Hematopoietic multipotent progenitor cell treated with erythropoietin and hydrocortisone succinate and interleukin-3 and kit ligand, for 4 days (in vitro differentiated cells): ENCODE results near the gene MYBPC3.

Experiments
- DNase-seq: peaks from one replicate; pipeline ENCODE4 v3.0.0-alpha.2; 2015

The MYBPC3 gene

DNA sequence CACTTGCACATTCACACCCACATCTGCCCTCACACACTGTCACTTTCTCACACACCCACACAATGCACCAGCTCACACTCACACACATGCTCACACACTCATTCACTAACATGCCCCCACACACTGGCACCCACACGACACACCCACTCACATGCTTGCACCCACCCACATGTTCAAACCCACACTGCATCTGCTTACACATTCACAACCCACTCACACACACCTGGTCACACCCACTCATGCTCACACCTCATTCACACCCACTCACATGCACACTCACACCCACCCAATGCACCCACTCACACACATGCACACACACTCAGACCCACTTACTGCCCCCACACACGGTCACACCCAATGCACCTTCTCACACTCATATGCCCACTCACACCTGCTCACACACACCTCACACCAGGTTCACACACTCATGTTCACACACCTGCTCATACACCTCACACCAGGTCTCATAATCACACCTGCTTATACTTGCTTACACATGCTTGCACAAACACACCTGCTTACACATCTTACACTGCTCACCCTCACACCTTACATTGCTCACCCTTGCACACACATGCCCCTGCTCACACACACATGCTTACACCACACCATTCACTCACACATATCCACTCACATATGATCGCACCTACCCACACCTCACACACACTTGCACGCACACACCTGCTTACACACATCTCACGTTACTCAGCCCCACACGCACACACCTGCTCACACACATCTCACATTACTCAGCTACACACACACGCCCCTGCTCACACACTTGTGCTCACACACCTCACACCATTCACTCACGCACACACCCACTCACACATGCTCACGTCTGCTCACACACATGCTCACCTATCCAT, 3.9 kb upstream of the MYBPC3 start:
- no peak for DNase-seq

DNA sequence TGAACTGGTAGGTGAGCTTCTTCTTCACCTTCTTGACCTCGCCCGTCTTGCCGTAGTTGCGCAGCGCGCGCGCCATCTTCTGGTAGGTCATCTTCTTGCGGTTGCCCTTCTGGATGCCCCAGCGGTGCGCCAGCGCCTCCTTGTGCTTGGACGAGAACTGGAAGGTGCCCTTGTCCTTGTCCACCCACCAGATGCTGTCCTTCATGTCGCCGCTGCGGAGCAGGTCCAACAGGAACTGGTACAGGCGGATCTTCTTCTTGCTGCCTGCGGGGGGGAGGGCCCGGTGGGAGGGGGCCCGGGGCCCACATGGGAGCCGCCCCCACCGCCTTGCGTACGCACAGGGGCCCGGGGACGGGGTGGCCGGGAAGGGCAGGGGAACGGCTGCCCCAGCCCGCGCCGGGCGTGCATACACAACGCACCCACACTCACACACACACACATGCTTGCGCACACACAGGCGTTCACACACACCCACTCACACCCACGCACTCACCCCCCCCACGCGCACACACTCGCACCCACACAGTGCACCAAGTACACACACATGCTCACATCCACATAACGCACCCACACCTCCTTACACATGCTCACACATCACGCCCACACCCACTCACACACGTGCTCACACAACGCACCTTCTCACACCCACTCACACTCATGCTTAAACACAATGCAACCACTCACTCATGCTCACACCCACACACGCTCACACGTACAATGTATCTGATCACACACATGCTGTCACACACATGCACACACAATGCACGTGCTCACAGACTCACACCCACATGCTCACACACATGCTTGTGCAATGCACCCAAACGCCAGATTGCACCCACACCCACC, 3.0 kb upstream of the MYBPC3 start:
- DNase-seq, result peak; percentile 77

DNA sequence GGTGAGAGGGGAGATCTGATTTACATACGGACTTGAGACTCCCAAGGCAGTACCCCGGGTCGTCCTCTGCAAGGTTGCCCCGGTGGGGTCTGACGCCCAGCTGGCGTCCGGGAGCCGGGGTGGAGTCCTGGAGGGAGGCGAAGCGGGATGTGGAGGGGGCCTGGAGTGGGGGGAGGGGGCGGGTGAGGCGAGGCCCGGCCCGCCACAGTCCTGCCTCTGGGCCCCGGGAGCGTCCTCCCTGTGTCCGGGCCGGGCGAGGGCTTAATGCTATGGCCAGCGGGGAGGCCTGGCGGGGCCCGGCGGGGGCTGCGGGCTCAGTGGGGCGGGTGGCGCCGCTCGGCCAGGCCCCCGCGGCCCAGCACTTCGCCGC, 2.4 kb upstream of the MYBPC3 start:
- DNase-seq, result no peak

DNA sequence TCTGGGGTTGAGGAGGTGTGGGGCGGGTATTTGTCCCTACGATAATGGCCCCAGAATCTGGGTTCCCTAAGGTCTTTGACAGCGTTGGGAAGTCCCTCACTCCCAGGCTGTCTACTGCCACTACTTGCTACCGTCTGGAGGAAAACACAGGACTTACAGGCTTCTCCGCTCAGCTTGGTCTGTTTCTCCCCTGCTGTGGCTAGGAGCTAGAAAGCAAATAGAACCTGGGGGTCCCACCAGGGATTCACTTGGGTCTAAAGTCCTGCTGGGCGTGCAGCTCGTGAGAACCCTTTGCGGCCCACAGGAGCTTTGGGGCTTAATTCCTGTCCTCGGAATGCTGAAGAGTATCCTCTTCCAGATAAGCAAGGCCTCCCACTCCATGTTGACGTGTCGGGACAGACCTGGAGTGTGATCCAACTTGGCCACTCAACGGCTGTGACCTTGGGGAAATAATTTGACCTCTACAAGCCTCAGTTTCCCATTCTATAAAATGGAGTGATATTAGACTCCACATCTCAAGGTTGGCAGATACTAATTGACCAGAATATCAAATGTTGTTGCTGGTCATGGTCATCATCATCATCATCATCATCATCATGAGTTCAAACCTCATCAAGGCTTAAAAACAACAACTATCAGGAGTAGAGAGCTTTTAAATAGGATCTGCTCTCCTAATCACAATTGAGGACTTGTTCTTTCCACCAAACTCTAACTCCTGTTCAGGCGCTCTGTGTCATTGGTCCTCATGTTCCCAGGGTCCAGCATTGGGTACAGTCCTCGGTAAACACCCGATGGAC, 1.7 kb upstream of the MYBPC3 start:
- no peak for DNase-seq

DNA sequence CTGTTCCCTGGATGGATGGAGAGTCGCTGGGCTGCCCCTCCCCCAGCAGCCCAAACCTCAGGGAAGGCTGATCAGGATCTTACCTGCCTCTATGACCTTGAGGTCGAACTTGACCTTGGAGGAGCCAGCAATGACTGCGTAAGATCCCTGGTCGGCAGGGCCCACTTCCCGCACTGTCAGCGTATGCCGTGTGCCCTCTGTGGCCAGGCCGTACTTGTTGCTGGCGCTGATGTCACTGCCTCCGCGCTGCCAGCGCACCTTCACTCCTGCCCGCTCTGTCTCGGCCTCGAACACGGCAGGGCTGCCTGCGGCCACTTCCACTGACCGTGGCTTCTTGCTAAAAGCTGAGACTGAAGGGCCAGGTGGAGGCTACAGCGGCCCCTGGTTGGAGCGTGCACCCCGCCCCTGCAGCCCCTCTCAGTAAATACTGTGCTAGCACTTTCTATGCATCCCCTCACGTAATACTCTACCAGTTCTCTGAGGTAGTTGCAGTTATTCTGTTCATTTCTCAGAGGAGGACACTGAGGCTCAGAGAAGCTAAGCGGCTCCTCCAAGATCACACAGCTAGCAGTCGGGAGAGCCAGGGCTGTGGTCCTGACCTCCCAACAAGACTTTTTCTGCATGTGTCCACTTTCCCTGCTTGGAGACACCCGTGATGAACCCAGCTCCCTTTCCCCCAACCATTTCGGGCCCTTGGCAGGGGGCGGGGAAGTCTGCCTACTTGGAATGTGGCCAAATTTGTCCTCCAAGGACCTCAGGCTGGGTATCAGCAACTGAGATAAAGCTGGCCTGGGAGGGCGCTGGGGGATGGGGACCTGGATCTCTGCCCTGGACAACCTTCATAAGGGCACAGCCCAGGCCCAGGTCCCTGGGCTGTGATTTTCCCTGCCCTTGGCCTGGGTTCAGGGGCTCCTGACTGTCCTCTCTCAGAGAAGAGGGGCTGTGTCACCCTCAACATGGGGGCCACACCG, 1.1 kb downstream of the MYBPC3 start:
- no peak for DNase-seq

DNA sequence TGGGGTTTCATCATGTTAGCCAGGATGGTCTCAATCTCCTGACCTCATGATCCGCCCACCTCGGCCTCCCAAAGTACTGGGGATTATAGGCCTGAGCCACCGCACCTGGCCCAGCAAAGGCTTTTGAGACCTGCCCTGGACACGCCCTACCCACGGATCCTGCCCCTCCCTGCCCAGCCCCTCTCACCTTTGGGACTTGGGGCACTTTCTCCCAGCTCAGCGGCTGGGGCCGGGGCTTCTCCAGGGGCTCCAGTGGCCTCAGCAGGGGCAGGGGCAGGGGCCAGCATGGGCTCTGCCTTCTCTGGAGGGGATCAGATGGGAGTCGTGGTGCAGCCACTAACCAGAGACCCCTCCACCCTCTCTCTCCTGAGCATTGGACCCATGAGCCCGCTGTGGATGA, 2.2 kb downstream of the MYBPC3 start:
- no peak for DNase-seq

DNA sequence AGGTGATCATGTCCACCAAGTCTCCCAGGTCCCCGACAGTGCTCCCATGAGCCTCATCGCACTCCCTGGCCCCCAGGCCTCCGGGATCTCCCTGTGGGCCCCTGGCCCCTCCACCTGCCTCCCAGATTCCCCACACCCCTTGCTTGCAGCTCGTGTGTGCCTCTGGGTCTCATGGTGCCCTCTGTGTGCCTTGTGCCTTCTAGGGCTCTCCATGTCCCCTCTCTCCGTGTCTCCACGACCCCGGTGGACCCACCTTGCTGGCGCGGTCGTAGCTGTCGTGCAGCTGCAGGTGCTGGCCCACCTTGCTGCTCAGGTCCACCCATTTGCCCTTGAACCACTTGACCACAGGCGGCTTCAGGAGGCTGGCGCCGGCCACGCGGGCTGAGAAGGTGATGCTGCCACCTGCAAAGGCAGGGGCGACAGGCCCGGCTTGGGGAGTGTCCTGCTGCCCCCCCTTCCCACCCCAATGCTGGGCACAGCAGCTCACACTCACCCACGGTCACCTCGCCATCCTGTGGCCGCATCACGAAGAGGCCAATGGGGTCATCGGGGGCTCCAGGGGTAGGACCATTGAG, 2.9 kb downstream of the MYBPC3 start:
- DNase-seq, result no peak

DNA sequence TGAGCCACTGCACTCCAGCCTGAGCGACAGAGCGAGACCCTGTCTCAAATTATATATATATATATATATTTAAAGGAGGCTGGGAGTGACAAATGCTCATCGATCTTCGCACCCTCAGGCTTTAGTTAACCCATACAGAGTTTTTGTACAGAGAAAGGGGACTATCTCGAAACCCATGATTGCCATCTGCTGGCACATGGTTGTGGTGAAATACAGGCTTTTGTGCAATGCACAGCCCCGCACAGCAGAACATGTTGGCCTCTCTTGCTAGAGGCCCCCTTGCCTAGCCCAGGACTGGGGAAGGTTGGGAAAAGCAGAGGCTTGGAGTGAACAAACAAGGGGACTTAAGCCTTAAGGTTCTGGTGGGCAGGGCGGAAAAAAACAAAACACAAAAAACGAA, 3.6 kb downstream of the MYBPC3 start:
- peak; percentile 84 for DNase-seq

DNA sequence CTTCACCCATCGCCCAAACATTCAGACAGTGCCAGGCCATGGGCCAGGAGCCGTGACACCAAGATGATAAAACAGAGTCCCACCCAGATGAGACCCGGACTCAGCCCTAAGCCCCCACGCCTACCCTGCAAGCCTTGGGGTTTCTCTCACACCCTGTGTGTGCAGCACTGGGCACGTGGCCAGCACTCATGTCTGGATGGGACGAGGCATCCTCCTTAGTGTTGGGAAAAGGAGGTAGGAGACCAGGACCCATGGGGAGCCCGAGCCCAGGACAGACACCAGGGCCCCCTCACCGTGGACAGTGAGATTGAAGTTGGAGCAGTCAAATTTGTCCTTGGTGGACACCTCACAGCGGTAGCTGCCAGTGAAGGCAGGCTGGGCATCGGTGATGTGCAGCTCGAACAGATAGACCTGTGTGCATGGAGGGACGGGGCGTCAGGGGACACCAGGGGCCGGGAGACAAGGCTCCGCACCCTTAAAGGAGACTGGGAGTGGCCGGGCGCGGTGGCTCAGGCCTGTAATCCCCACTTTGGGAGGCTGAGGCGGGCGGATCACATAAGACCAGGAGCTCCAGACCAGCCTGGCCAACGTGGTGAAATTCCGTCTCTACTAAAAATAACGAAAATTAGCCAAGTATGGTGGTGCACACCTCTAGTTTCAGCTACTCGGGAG, 4.2 kb downstream of the MYBPC3 start:
- DNase-seq, result no peak

DNA sequence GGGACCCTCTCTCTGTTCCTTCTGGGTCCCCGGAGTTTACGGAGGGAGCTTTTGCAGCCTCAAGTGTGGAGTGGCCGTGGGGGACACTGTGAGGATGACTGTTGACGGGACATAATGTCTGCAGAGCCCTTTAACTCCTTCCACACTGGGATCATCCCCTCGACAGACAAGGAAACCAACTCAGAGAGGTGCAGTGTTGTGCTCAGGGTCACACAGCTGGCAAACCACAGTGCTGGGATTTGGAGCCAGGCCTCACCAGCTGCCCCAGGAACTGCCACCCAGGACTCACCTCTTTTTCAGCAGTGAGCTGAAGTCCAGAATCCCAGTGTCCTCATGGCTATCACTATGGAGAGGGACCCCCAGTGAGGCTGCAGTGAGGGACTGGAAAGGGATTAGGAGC, 5.4 kb downstream of the MYBPC3 start:
- no peak for DNase-seq

DNA sequence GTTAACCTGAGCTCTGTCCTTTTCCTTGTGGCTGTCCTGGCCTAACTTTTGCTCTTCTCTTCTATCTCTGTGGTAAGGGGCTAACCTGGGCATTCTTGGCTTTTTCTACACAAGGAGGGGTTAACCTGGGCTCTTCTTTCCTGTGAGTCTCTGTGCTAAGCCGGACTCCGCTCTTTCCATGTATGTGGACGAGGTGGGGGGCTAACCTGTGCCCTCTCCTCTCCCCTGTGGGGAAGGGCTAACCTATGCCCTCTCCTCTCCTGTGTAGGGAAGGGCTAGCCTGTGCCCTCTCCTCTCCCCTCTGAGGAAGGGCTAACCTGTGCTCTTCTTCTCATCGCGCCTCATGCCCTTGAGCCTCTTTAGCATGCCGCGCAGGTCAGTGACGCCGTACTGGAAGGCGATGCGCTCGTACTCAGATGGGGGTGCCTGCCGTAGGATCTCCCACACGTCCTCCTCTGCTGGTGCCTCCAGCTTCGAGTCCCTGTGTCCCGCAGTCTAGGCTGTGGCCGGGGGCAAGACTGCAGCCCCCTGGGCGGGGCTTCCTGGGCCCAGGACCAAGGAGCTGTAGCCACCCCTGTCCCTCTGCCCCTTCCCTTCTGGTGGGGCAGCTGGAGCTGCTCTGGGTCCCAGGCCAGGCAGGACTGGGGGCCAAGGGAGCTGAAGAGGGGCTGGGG, 6.5 kb downstream of the MYBPC3 start:
- DNase-seq, result no peak

DNA sequence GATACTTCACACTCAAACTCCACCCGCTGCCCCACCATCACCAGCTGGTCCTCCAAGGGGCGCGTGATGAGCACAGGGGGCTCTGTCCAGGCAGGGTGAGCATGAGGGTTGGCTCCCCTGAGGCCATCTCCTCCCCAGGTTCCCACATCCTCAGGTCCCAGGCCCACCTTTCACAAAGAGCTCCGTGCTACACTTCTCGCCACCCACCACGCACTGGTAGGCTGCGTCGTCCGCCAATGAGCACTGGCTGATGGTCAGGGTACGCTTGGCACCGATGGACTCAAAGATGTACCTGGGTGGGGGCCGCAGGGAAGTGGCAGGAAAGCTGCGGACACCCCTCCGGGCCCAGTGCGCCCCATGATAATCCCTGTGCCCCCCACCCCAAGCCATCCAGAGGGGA, 9.6 kb downstream of the MYBPC3 start:
- no peak for DNase-seq

DNA sequence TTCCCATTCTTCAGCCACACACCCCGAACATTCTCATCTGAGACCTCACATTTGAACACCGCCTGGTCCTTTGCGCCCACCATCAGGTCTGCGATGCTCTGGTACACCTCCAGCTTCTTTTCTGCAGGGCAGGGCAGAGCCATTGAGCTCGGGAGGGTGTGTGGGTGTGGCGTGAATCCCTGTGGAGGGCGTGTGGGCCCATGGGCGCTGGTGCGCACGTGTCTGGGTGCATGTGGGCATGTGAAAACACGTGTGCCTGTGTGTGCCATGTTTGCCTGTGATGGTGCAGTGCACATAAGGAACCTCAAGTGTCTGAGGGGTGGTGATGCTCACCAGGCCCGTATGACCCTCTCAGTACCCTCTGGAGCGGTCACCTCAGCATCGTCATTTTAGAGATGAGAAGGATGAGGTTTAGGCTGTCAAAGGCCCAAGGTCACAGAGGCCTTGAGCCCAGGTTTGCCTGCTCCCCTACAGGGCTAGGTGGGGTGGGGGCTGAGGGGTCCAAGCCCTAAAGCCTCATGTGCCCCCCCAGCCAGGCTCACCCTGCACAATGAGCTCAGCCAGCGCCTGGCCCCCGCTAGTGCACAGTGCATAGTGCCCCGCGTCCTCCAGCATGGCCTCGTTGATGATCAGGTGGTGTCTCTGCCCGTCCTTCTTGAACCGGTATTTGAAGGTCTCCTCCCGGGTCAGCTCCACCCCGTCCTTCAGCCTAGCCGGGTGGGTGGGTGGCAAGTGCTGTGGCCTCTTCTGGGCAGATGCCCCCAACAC, 10.3 kb downstream of the MYBPC3 start:
- no peak for DNase-seq

DNA sequence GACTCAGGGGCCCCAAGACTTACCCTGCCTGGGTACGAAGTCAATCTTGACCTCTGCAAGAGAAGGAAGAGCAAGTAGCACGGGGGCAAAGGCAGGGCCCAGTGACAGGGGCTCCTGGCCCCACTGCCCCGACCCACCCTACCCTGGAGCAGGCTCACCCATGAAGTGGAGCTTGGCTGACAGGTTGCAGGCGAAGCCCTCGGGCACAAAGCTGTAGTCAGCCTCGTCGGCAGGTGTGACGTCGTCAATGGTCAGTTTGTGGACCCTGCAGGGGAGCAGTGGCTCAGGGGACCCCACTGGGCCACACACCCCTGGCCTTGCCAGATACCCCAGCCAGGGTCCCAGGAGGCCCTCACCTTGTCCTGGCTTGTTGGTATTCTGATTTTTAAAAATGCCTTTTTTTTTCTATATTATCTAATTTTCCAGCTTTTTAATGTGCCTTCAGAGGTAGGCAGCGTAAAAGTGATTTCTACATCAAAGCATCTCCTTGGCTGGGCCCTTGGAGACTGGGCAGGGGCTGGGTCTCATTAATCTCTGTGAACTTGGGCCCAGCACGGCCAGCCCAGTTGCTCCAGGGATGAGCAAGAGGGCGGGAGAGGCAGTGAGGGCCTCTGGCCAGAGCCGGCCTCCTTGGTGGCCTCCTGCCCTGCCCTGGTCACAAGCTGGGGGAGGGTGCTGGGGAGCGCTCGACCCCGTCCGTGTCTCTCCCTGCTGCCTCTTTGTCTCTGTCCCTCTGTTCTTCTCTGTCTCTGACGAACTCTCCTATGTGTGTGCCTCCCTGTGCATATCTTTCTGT, 11.3 kb downstream of the MYBPC3 start:
- DNase-seq, result no peak

DNA sequence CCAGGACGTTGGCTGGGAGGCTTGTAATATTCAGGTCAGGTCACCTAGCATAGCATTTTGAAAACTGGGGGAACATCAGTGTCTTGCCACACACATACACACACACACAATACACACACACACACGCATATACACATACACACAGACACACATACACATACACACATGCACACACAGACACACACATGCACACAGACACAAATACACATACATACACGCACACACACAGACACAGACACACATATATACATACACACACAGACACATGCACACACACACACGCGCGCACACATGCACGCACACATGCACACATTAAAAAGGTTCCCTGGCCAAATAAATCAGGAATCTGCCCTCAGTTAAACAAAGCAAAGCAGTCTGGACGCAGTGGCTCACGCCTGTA, 12.5 kb downstream of the MYBPC3 start:
- DNase-seq, result no peak

DNA sequence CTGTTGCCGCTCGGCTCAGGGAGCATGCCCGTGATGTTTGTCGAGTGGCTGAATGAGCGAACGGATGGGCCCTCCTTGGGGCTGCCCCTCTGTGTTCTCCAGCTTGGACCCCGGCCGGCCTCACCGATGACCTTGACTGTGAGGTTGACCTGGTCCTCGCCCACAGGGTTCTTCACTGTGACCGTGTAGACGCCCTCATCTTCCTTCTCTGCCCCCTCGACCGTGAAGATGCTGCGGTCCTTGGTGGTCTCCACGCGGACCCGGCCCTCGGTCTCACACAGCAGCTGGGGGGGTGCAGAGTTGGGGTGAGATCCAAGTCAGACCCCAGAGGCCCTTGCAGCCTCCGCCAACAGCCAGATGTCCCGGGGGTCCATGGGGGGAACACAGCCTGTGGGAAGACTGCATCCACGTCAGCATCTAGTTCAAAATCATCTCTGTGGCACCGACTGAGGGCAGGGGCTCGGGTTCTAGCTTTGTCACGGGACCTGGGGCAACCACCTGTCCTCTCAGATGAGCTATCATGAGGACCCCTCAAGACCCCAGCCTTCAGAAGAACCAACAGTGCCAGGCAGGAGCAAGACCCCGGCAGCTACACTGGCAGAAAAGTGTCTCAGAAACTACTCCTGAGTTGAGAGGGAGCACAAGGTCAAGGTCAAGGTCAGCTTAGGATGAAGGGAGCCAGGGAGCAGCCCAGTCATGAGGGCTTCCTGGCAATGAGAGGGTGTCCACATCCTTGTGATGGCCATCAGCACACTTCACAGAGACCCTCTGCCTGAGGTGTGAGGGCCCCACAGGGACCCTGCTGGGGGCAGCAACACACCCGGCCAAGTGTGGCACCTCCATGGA, 13.9 kb downstream of the MYBPC3 start:
- no peak for DNase-seq

DNA sequence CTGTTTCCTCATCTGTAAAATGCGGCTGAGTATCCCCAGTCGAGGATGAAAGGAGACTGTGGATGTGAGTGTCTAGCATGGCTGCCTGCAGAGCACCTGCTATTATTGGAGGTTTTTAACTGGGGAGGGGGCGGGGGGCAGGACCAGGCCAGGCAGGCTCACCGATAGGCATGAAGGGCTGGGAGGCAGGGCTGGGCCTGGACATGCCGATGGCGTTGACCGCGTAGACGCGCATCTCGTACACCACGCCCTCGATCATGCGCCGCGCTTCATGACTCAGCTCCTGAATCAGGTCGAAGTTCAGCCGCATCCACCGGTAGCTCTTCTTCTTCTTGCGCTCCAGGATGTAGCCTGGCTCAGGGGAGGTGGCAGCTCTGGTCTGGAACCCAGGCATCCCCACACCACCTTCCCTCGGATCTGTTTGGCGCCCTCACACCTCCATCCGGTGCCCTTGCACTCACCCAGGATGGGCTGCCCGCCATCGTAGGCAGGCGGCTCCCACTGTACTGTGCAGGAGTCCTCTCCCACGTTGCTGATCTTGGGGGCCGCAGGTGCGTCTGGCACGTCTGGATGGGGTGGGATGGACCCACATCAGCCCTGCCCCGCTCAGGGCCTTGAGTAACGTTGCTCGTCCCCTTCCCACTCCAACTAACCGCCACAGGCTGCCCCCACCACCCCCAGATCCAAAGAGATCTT, 15.1 kb downstream of the MYBPC3 start:
- no peak for DNase-seq
